Esophagus mucosa (tissue), 1 donor: ENCODE measurements around the gene ABHD12. TPM values are rescaled to one million over a fixed set of nuclear protein-coding genes. Genes with fewer than 3 reads are reported as not detected.
"Not testable (repeated sequence)": the region's sequence is repeated elsewhere in the genome, so short reads cannot be mapped to it uniquely, and the experiment has no call there.

Experiments used
- ATAC-seq: fragments of 200-7000 bp; cut with Tn5 transposase; one replicate; pipeline ENCODE4 v1.9.1; 2020
- total RNA-seq: library from RNA; stranded (reverse); gene quantifications from one replicate; pipeline ENCODE4 v1.2.4, GENCODE V29; 2023
- donor health status: DM: yes; HTN: yes; CAD: no.

The ABHD12 gene
- total RNA-seq, 1 donor from 2014 or later: 29.4 TPM

DNA sequence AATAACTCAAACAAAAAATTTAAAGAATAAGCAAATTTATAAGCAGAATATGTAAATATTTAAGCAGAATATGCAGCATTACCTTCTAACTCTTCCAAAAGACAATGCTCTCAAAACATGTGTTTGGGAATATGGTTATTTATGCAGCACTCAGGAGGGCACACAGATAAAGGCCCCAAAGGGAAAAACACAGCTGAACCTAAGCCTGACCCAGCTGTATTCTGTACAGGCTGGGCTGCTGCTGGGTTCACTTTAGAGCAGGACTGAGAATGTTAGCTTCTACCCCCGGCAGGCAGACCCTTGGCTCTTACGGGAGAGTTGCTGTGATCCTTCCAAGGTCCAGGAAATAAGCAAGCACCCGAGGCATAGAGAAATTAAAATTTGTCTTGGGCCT lies 37.3 kb downstream of the ABHD12 start:
- ATAC-seq: no peak

DNA sequence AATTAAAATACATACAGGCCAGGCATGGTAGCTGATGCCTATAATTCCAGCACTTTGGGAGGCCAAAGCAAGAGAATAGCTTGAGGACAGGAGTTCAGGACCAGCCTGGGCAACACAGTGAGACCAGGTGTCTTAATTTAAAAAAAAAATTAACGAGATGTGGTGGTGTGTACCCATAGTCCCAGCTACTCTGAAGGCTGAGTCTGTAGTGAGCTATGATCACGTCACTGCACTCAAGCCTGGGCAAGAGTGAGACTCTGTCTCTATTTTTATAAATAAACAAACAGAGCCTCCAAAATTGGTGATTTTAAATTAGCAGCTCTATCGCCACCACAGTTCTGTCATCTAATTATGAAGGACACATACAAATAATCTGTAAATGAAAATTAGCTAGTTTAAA lies 37.9 kb downstream of the ABHD12 start:
- no peak for ATAC-seq

DNA sequence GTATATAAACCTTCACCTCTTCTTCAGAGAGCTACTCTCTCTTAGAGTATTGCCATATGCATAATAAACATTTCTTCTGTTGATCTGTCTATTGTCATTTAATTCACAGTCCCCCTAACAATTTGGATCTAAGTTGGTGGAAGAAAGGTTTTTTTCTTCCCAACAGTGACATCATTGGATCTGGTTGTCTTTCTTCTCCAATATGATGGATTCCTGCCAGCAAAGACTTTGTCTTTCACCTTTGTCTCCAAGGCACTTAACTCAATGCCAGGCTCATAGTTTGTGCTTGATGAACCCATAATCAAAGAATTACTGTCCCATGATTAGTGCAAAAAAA lies 39.6 kb downstream of the ABHD12 start:
- no peak for ATAC-seq

DNA sequence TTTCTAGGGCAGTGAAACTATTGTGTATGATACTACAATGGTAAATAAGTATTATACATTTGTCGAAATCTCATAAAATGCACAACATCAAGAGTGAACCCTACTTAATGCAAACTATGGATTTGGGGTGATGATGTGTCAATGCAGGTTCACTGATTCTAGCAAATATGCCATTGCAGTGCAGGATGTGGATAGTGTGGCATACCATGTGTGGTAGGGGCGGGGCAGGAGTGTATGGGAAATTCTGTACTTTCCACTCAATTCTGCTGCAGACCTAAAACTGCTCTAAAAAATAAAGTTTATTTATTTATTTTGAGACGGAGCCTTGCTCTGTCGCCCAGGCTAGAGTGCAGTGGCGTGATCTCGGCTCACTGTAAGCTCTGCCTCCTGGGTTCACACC lies 44.3 kb downstream of the ABHD12 start:
- no peak for ATAC-seq

DNA sequence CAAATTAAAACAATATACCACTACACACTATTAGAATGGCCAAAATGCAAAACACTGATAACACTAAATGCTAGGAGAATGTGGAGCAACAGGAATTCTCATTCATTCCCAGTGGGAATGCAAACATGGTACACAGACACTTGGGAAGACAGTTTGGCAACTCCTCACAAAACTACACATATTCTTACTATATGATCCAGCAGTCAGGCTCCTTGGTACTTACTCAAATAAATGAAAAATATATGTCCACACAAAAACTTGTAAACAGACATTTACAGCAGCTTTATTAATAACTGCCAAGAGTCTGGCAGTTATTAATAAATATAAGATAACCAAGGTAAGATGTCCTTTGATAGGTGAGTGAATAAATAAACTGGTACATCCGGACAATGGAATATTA lies 44.9 kb downstream of the ABHD12 start:
- no peak for ATAC-seq

DNA sequence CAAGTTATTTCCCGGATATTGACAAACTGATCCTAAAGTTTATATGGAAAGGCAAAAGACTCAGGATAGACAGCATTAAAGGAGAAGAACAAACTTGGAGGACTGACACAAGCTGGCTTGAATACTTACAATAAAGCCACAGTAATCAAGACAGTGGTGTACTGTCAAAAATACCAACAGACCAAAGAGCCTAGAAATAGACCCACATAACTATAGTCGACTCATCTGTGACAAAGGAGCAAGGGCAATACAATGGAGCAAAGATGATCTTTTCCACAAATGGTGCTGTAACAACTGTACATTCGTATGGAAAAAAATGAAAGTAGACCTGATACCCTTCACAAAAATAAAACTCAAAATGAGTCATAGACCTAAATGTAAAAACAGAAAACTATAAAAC lies 46.0 kb downstream of the ABHD12 start:
- ATAC-seq: no peak

DNA sequence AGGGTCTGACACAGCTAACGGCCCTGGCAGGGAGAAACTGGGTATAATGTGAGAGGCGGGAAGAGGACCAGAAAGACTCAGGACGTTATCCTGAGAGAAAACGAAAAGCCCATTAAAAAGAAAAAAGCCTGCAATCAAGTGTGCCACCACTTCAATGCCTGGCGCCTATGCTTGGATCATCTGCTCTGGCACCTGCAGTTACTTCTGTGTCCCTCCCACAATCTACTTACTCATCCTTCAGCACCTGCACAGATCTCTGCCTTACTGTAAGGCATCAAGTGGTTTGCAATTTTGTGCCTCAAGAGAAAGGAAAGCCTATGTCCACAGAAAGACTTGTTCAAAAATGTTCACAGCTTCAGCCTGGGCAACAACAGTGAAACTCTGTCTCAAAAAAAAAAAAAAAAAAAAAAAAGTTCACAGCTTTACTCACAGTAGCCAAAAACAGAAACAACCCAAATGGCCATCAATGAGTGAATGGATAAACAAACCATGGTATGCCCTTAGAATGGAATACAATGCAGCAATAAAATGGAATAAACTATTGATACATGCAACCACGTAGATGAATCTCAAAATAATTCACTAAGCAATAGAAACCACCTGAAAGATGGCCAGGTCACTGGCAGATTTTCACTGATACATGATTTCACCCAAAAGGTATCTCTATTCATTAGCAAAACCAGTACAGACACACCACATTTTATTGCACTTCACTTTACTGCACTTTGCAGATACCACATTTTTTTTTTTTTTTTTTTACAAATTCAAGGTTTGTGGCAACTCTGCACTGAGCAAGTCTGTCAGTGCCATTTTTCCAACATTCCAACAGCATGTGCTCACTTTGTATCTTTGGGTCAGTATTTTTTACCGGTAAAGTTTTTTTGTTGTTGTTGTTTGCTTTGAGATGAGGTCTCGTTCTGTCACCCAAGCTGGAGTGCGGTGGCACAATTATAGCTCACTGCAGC lies 48.6 kb downstream of the ABHD12 start:
- peak; percentile 83 for ATAC-seq

DNA sequence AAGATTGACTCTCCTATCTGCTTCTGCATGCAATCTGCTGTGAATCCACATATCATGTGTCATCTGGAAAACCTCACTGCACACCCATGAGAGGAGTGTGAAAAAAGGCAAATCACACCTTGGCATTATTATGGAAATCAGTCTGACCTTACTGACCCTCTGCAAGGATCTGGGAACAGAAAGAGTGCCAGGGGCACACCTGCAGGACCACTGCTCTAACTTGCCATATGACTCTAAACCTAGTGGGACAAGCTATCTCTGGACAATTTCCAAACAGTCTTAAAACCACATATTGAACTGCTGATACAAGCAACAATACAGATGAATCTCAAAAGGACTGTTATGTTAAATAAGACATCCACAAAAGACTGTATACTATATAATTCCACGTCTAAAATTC lies 50.3 kb downstream of the ABHD12 start:
- ATAC-seq: no peak

DNA sequence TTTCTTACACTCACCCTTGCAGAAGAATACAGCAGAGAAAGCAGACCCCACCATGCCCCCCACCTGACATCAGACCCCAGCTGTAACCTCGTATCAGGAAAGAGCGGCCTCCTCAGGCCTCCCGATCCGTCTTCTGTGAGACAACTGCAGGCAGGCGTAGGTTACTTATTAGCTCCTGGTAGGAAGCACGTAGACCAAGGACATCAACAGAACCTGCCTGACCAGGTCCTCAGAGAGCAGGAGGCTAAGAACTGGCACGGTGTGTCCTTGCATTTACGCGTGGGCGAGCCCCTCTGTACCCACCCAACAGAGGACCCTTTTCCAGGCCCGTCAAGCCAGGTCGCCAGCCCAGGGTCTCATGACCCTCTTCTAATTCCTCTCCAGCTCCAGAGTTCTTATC lies 51.0 kb downstream of the ABHD12 start:
- ATAC-seq: no peak

DNA sequence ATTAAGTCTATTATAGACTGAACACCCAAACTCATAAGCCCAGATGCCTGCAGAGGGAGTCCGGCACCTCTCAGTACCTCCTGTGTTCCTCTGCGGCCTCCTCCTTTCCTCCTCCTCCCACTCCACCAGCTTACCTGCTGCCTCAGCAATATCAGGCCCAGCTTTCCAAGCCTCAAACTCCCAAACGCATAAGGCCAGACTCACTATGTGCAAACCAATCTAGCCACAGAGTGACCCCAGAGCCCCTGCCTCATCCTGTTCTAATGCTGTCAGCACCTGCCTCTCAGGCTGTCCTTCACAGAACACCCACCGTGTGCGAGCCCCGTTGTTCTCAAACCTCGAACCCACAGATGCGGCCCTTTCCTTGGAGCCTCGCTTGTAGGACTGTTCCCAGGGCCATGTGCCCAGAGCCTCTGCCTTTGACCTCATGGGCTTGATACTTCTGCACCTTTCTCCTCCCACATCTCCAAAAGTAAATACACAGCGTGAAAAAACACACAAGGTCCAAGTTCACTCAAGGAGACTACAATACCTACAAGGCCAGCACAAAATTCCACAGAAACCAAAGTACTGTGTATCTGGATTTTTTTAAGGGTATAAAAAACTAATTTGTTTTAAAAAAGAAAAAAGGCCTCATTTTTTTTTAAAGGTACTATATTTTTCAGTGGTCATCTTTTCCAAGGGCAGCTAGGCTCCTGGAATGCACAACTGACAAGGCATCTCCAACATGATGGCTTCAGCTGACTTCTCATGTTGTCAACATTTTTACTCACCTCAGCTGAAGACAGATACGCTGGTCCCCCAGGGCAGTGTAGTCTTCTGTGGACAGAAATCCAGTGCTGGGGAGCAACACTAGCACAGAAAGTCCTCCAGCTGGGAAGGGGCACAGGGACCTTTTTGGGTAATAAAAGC lies 52.3 kb downstream of the ABHD12 start:
- ATAC-seq: peak; percentile 51

DNA sequence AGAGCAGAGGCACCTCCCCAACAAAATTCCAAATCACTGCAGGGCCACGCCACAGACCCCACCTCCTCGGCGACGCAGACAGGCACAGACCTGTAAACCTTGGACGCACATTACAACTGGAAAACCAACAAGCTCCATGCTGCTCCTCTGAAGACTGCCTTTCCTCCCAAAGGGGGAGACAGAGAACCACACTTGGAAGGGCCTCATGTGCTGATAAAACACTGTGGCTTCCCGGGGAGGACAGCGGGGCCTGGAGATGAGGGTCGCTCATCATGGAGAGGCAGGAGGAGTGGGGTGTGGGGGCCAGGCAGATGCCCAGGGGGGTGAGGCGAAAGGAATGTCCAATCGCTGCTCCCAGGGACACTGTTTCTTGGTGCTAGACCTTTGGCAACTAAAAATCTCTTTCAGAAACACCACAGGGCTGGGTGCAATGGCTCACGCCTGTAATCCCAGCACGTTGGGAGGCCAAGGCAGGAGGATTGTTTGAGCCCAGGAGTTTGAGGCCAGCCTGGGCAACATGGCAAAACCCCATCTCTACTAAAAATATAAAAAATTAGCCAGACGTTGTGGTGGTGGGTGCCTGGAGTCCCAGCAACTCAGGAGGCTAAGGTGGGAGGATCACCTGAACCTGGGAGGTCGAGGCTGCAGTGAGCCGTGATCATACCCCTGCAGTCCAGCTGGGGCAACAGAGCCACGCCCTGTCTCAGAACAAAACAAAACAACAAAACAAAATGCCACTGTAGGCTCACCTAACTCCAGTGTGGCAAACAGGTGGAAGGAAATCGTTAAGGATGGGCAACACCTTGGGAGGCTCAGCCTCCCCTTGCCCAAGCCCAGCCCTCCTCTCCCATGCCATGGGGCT lies 53.8 kb downstream of the ABHD12 start:
- peak; percentile 88 for ATAC-seq

DNA sequence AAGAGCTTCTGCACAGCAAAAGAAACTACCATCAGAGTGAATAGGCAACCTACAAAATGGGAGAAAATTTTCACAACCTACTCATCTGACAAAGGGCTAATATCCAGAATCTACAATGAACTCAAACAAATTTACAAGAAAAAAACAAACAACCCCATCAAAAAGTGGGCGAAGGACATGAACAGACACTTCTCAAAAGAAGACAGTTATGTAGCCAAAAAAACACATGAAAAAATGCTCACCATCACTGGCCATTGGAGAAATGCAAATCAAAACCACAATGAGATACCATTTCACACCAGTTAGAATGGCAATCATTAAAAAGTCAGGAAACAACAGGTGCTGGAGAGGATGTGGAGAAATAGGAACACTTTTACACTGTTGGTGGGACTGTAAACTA lies 55.7 kb downstream of the ABHD12 start:
- not testable (repeated sequence) for ATAC-seq

DNA sequence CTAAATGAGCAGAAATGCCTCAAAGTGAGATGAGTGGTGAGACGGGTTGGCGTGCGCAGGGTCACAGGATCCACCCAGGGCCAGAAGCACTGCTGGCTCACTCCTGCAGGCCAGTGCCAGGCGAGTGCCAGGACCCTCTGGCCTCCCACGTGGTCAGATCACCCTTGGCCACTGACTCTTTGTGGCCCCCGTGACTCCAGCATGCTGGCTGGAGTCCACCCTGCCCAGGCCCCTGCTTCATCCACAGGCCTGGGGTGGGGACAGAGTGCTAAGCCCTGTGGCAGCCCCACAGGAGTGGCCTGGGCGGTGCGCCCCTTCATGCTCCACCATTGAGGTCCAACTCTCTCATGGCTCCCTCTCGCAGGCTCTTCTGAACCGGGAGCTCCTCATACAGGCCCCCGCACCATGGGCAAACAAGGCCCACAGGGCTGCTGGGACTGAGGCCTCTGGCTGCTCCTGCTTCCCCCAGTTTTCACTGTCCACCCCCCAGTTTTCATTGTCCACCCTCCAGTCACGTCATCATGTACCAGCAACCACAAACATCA lies 61.6 kb downstream of the ABHD12 start:
- peak; percentile 17 for ATAC-seq

DNA sequence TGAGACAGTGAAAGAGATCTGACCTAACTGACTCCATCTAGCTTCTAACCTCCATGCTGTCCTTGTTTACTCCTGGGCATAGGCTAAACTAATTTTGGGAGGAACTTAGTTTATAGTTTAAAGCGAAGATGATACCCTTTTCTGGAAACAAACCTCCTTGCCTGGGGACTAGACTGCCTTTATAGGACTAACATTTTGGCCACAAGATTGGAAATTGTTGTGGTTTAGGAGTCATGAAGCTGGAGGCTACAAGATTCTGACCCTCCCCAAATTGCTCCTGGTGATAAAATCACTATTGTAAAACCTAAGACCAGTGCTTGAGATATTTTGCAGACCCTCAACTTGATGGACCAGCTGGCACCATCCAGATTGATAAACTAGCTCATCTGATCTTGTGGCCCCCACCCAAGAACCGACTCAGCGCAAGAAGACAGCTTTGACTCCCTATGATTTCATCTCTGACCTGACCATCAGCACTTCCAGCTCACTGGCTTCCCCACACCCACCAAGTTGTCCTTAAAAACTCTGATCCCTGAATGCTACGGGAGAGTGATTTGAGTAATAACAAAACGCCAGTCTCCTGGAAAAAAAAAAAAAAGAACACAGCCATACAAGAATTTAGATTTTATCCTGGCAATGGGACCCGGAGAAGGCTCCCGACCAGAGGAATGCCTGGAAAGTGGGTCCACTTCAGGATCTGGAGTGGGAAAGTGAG lies 63.0 kb downstream of the ABHD12 start:
- no peak for ATAC-seq

DNA sequence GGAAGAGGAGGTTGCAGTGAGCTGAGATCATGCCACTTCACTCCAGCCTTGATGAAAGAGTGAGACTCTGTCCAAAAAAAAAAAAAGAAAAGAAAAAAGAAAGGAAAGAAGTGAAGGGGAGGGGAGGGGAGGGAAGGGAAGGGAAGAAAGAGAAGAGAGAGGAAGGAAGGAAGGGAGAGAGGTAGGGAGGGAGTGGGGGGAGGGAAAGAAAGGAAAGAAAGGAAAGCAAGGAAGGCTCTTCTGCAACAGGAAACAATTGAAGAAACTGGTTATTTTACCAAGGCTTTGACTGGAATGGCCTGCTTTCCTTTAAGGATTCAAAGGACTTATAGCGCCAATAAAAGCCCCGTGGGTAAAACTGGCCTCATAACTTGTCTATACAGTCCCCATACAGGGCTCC lies 64.6 kb downstream of the ABHD12 start:
- ATAC-seq: no peak

DNA sequence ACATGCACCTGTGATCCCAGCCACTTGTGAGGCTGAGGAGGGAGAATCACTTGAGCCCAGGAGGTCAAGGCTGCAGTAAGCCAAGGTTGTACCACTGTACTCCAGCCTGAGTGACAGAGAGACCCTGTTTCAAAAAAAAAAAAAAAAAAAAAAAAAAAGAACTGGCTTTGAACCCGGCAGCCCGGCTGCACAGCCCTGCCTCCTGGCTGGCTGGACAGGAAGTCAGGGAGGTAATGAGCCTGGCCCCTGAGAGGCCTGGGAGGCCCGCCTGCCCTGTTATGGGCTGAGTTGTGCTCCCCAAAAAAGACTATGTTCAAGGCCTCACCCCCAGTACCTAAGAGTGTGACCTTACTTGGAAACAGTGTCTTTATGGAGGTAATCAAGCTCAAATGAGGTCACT lies 65.6 kb downstream of the ABHD12 start:
- ATAC-seq: no peak

DNA sequence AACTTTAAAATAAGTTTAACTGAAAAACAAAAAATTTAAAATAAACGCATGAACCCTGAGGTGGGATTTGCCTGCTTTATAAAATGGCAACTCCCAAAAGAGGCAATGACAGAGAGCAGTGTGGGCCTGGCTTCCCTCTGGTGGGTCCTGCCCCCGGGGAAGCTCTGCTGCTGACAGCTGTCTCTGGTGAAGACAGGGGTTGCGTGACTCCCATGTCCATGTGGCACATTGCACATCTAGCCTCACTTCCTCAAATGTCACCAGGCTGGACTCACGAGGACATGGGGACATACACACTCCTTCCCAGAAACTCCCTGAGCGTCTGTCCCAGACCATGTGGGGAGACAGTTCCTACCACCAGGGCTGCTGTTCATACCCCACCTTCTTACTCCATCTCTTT lies 66.2 kb downstream of the ABHD12 start:
- ATAC-seq: no peak

DNA sequence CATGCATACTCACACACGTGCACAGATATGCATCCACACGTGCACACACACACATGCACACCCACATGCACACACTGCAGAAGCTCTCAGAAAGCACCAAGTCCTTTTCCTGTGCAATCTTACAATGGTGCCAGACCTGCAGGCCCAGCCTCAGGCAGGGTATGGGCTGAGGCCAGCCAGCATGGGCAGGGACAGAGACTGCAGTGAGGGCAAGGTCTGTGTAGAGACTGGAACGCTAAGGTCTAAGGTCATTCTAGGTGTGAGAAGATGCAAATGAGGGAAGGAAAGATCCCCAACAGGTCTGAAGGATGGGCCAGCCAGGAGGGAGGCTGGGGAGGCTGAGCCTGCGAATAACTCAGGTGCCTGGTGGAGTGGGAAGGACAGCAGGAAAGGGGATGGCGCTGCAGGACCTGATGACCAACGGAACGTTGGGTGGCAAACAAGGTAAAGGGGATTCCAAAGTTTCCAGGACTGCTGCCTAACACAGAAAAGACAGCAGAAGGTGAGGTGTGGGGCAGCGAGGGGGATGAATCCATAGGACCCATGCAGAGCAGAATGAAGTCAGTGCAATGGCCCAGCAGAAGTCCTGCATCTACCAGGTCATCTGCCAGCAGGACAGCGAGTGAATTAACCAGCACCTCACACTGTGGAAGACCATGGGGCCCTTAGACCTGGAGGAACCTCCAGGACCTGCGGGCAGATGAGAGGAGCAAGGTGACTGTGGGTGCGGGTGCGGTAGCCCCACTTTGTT lies 67.0 kb downstream of the ABHD12 start:
- no peak for ATAC-seq

DNA sequence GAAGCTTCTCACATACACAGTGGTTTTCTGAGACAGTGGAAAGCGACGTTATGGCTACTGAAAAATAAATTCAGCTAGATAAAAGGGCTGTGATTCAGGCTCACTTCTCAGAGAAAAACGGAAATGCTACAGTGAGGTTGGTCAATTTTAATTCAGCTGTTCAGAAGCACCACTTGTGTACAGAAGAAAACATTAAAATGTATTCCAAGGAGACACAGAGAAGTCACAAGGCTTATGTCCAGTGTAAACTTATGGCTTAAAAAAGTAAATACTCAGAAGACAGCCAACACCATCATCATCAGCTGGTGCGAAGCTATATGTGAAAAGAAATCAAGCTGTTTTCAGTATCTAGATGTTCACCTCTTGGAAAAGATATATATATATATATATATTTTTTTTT lies 68.6 kb downstream of the ABHD12 start:
- ATAC-seq: no peak

DNA sequence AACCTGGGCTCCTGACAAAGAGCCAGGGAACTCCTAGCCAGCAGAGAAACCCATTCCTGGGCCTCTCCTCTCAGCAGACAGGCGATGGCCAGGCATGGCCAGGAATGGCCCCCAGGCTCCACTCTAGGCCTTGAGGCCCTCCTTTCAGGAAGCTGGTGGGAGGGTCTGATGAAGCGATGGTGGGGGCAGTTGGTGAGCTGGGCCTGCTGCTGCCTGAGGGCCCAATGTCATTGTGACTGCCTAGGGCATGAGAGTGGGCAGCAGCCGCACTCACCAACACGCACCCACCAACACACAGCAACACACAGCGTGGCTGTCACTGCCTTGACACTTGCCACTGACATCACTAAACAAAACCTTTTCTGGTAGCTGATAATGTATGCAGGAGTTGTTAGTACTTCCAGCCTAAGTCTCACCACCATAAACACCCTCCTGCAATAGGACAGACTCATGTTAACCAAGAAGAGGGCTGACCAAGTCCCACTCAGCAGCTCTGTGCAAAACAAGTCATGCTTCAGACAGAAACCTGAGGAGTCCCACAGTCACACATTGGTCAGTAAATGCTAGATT lies 69.3 kb downstream of the ABHD12 start:
- no peak for ATAC-seq
